Body of pancreas (tissue), 4 donors: ENCODE results near the gene MRPS5. TPM values are rescaled to one million over a fixed set of nuclear protein-coding genes. Genes with fewer than 3 reads are reported as not detected.

Experiments used
- ATAC-seq: fragments of 150-250 bp; one replicate; pipeline ENCODE4 v1.9.1; 2016
- DNase-seq, 4 donors: peaks; one replicate each; pipeline ENCODE4 v3.0.0-alpha.2; 2019
- H3K27ac ChIP-seq, 4 donors: fragments of 200-600 bp; sonication (generic); 1 replicate in 3 of 4; 2 replicates in 1 of 4; pipeline versions ENCODE4 v1.5.1 to v1.6.1; 2016 to 2019; ENCODE audit warnings: mild to moderate bottlenecking in 1 of 4, mixed read lengths in 1 of 4, moderate library complexity in 1 of 4
- H3K27me3 ChIP-seq, 2 donors: fragments of 200-600 bp; sonication (generic); one replicate each; pipeline ENCODE4 v1.6.0; 2016; ENCODE audit warnings: mild to moderate bottlenecking in 1 of 2
- H3K36me3 ChIP-seq, 2 donors: fragments of 200-600 bp; sonication (generic); replicated peaks in 1 of 2; 2 replicates each; pipeline ENCODE4 v1.5.1; 2016; ENCODE audit warnings: low read depth in 2 of 2; ENCODE audit not compliant: insufficient read depth in 1 of 2
- H3K4me1 ChIP-seq: fragments of 200-600 bp; sonication (generic); one replicate; pipeline ENCODE4 v1.6.0; 2016
- H3K4me3 ChIP-seq, 2 donors: fragments of 200-600 bp; sonication (generic); 1 replicate in 1 of 2; 2 replicates in 1 of 2; pipeline ENCODE4 v1.5.1; 2016 to 2019
- H3K9me3 ChIP-seq, 3 donors: fragments of 200-600 bp; sonication (generic); 1 replicate in 2 of 3; 2 replicates in 1 of 3; pipeline ENCODE4 v1.5.1; 2016
- CTCF ChIP-seq, 7 experiments: fragments of 450-650 bp in 4 of 7; fragments of 200-600 bp in 3 of 7; sonication (generic) in 3 of 7; IDR thresholded peaks; one replicate each; pipeline ENCODE4 v1.5.1; 2016 to 2019; ENCODE audit warnings: antibody characterized with exemption in 7 of 7
- POLR2A ChIP-seq, 3 donors: fragments of 450-650 bp; IDR thresholded peaks; one replicate each; pipeline ENCODE4 v1.6.1; 2016; ENCODE audit warnings: antibody characterized with exemption in 3 of 3, mild to moderate bottlenecking in 2 of 3
- WGBS, 2 donors: methylation state at CpG; one replicate each; pipeline ENCODE4 v1.1.5; 2017; 5-methylcytosine and 5-hydroxymethylcytosine counted together
- intact Hi-C: fragments of 100-400 bp; cut with DNase I; formaldehyde crosslinking; loops from one replicate; pipeline ENCODE4 v1.15.1; 2023
- total RNA-seq, 2 donors: library from RNA; depleted of rRNA; stranded (reverse); fragments of >200 nt; gene quantifications; one replicate each; pipeline ENCODE4 v1.1.0, GENCODE V29; 2016

Gene MRPS5
- total RNA-seq, 2 donors from 2014 or later: 31.6 to 46.1 TPM

GRCh38 chr2:95076705-95077529 is 44.7 kb downstream of the MRPS5 start:
- Histone ChIP-seq H3K4me3 (peak overlapping the region in 1 of 2 donors; percentile 30), H3K9me3 (no peaks in the 10 kb centered on the region), H3K27ac (no peak overlapping the region), H3K36me3 (no peaks in the 10 kb centered on the region), H3K27me3 (no peaks in the 10 kb centered on the region), H3K4me1 (peaks cover 11% of the 10 kb centered on the region)
- 5 to 18% methylated on average over 17 to 43 of the region's 44 CpGs for WGBS, 2 donors
- intact Hi-C loops: no loop called here
- TF ChIP-seq POLR2A (IDR thresholded peaks at IDR 0.05): no peak
- TF ChIP-seq CTCF (IDR thresholded peaks at IDR 0.05): peak; percentile 77 to 89 (median 84)
- DNase-seq (peak; percentile 87 to 94 (median 90)), ATAC-seq (peak; percentile 93)

DNA sequence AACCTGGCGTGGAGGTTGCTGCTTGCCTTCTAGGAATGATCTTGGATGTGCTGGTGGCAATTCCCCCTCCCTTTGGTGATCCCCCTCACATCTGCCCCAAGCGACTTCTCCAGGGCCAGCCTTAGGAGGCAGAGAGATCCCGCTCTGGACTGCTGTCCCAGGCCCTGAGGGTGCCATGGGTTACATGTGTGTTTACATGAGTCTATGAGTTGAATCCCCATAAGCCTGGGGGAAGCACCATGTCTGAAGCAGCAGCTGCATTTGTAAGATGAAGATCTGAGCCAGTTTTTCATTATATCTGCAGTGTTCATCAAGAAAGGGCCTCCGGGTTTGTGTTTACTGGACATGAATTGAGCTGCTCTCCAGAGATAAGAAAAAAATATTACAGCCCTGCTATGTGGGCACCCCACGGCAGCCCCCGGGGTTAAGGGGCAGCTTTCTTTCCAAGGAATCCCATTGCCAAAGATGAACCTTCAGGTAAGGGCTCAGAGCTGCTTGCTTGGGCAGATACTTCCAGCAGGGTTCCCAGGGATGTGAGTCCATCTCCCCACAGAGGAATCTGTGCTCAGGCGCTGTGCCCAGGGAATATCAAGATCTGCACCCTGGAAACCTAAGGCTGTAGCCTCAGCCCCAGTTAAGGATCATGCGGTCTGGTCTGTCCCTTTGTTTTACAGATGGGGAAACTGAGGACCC is 46.0 kb downstream of the MRPS5 start:
- no peaks in the 10 kb centered on the region for H3K36me3 ChIP-seq
- no peak overlapping the region for H3K27ac ChIP-seq
- no peaks in the 10 kb centered on the region for H3K9me3 ChIP-seq
- DNase-seq (no peak), ATAC-seq (no peak)
- intact Hi-C loops: no loop called here
- peaks cover 11% of the 10 kb centered on the region for H3K4me1 ChIP-seq
- TF ChIP-seq POLR2A (IDR thresholded peaks at IDR 0.05): no peak
- TF ChIP-seq CTCF (IDR thresholded peaks at IDR 0.05): no peak
- no peak overlapping the region for H3K4me3 ChIP-seq
- H3K27me3 ChIP-seq: no peaks in the 10 kb centered on the region
- 65 to 67% methylated on average over 8 of the region's 8 CpGs for WGBS, 2 donors

DNA sequence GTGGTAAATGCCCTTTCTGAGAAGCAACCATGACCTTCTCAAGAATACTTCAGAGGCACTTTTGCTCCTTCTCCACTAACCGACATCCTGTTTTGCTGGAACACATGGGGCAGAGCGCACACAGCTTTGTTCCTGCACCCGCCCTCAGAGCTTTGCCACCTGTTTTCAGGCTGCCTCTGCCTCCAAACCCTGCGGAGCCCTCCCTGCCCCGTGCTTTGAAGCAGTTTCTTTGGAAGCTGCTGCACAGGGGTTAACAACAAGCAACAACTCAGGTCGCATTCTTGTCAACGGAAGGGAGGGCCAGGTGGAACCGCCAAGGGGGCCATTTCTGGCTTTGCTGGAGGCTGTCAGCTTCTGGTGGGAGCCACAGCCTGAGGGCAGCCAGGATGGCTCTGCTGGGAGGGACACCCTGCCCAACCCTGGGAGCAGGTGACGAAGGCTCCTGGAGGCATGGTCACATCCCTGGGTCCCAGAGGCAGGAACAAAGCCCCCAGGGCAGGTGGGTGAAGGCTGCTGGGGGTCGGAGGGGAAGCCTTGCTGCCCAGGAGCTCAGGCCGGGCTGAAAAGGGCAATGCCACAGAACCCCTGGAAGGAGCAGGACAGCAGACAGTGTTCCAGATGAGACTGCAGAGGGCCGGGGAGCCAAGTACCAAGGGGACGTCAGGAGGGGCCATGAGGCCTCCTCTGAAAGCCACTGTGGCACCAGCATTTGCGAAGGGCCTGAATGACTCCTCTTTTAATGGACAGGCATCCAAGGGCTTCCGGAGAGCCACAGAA is 46.8 kb downstream of the MRPS5 start:
- Histone ChIP-seq H3K27me3 (no peaks in the 10 kb centered on the region), H3K9me3 (no peaks in the 10 kb centered on the region), H3K4me1 (peaks cover 11% of the 10 kb centered on the region), H3K4me3 (no peak overlapping the region), H3K36me3 (no peaks in the 10 kb centered on the region), H3K27ac (no peak overlapping the region)
- no peak for DNase-seq
- intact Hi-C loops: no loop called here
- WGBS, 2 donors: 53 to 63% methylated on average over 13 to 14 of the region's 15 CpGs
- TF ChIP-seq POLR2A (IDR thresholded peaks at IDR 0.05) (no peak), CTCF (IDR thresholded peaks at IDR 0.05) (no peak)
- ATAC-seq: no peak

- WGBS, 2 donors: 42 to 63% methylated on average over 2 to 18 of the region's 18 CpGs
- TF ChIP-seq POLR2A (IDR thresholded peaks at IDR 0.05): no peak
- ATAC-seq (no peak), DNase-seq (no peak)
- Histone ChIP-seq H3K9me3 (no peaks in the 10 kb centered on the region), H3K27ac (no peak overlapping the region), H3K27me3 (no peaks in the 10 kb centered on the region), H3K4me1 (peaks cover 11% of the 10 kb centered on the region), H3K4me3 (no peak overlapping the region), H3K36me3 (no peaks in the 10 kb centered on the region)
- intact Hi-C loops: no loop called here
Observed at GRCh38 chr2:95073856-95074662, 47.5 kb downstream of the MRPS5 start.
